ENCODE data around the gene KDM3B. TPM values are rescaled to one million over a fixed set of nuclear protein-coding genes. Genes with fewer than 3 reads are reported as not detected.

Gene KDM3B
- total RNA-seq, 4 donors from 2014 or later, result 60.8 to 101 (median 76.6) TPM

GRCh38 chr5:138444774-138445546 is 92.5 kb downstream of the KDM3B start:
- 82% methylated on average over 18 of the region's 22 CpGs; no CpG with 5 or more reads in 1 of the 2 donors for WGBS, 2 donors (ENCODE audit: low coverage in 1 of 2)
- peaks cover 4% of the 10 kb centered on the region for H3K27me3 ChIP-seq
- H3K36me3 ChIP-seq, result no peaks in the 10 kb centered on the region
- no peak for TF ChIP-seq CTCF (IDR thresholded peaks at IDR 0.05)
- no peak for TF ChIP-seq EP300 (IDR thresholded peaks at IDR 0.05; ENCODE audit: low read depth)
- TF ChIP-seq POLR2AphosphoS5 (IDR thresholded peaks at IDR 0.05), result no peak
- peaks cover 0 to 7% (median 6%) of the 10 kb centered on the region in 4 donors for H3K4me1 ChIP-seq
- intact Hi-C loops (cut with DNase I; ENCODE audit: low total_unique reads) (no loop called here), in situ Hi-C loops (cut with MboI; ENCODE audit: low pct_ligation_motif_present in 1 of 4, low pct_unique_long_range_greater_than_20kb in 1 of 4, low sequenced_read_pairs in 3 of 4) (loop anchor here in 2 of 4 donors (5.0 kb wide), 1 partner anchor 57 kb away; no protein-coding TSS in a partner anchor)
- H3K4me3 ChIP-seq, result no peak overlapping the region
- H3K9me3 ChIP-seq, result no peaks in the 10 kb centered on the region
- no peak for DNase-seq
- H3K27ac ChIP-seq, result no peak overlapping the region

GRCh38 chr5:138445547-138446271 is 93.2 kb downstream of the KDM3B start:
- TF ChIP-seq EP300 (IDR thresholded peaks at IDR 0.05; ENCODE audit: low read depth), result no peak
- no peak for TF ChIP-seq POLR2A (IDR thresholded peaks at IDR 0.05)
- TF ChIP-seq POLR2AphosphoS5 (IDR thresholded peaks at IDR 0.05), result no peak
- TF ChIP-seq CTCF (IDR thresholded peaks at IDR 0.05), result no peak
- intact Hi-C loops (cut with DNase I; ENCODE audit: low total_unique reads) (no loop called here), in situ Hi-C loops (cut with MboI; ENCODE audit: low pct_ligation_motif_present in 1 of 4, low pct_unique_long_range_greater_than_20kb in 1 of 4, low sequenced_read_pairs in 3 of 4) (loop anchor here in 2 of 4 donors (5.0 kb wide), 1 partner anchor 57 kb away; no protein-coding TSS in a partner anchor)
- Histone ChIP-seq H3K4me1 (peaks cover 0 to 10% (median 8%) of the 10 kb centered on the region in 4 donors), H3K9me3 (no peaks in the 10 kb centered on the region), H3K4me3 (no peak overlapping the region), H3K27me3 (no peaks in the 10 kb centered on the region), H3K27ac (no peak overlapping the region), H3K36me3 (no peaks in the 10 kb centered on the region)
- no peak for DNase-seq
- WGBS, 2 donors (ENCODE audit: low coverage in 1 of 2), result 60% methylated on average over 15 of the region's 18 CpGs; no CpG with 5 or more reads in 1 of the 2 donors

- no peaks in the 10 kb centered on the region for H3K36me3 ChIP-seq
- no peaks in the 10 kb centered on the region for H3K27me3 ChIP-seq
- H3K9me3 ChIP-seq, result no peaks in the 10 kb centered on the region
- intact Hi-C loops (cut with DNase I; ENCODE audit: low total_unique reads), result loop anchor here (2.0 kb wide), 1 partner anchor 57 kb away; no protein-coding TSS in a partner anchor
- in situ Hi-C loops (cut with MboI; ENCODE audit: low pct_ligation_motif_present in 1 of 4, low pct_unique_long_range_greater_than_20kb in 1 of 4, low sequenced_read_pairs in 3 of 4), result loop anchor here in 2 of 4 donors (5.0 kb wide), 1 partner anchor 54 kb away; no protein-coding TSS in a partner anchor
- DNase-seq, result no peak
- H3K27ac ChIP-seq, result no peak overlapping the region
- no peak overlapping the region for H3K4me3 ChIP-seq
- H3K4me1 ChIP-seq, result peaks cover 0 to 10% (median 8%) of the 10 kb centered on the region in 4 donors
- WGBS, 2 donors (ENCODE audit: low coverage in 1 of 2), result 87 to 100% methylated on average over 1 to 6 of the region's 6 CpGs
- TF ChIP-seq POLR2A (IDR thresholded peaks at IDR 0.05) (no peak), EP300 (IDR thresholded peaks at IDR 0.05; ENCODE audit: low read depth) (no peak), POLR2AphosphoS5 (IDR thresholded peaks at IDR 0.05) (no peak), CTCF (IDR thresholded peaks at IDR 0.05) (no peak)
Observed at GRCh38 chr5:138448070-138448469, 95.6 kb downstream of the KDM3B start.

Measured in transverse colon (tissue), 4 donors.